ENCODE data around the gene ZSCAN26. TPM values are rescaled to one million over a fixed set of nuclear protein-coding genes. Genes with fewer than 3 reads are reported as not detected.

ZSCAN26 gene
- total and polyA plus RNA-seq, 2 of the 8 experiments (the other 6 are each of a cell fraction or from before 2014, with no cell fraction given) = 7.0 to 8.5 TPM

- H3K56ac ChIP-seq (replicated peaks; ENCODE audit: insufficient read length, low read depth, low read length) = no peak overlapping the region
- H2BK20ac ChIP-seq (ENCODE audit: low read length) = no peak overlapping the region
- no peaks in the 10 kb centered on the region for H3K79me2 ChIP-seq (ENCODE audit: control insufficient read depth in 1 of 2, insufficient read depth in 2 of 2, low read length in 2 of 2)
- H4K5ac ChIP-seq (ENCODE audit: insufficient read length, low read depth, low read length) = no peak overlapping the region
- H2AK5ac ChIP-seq (ENCODE audit: low read depth, low read length) = no peak overlapping the region
- H3K9ac ChIP-seq (replicated peaks in 1 of 4; ENCODE audit: extremely low read depth in 1 of 4, low read depth in 3 of 4, low read length in 3 of 4) = no peak overlapping the region
- peaks cover 7 to 24% (median 17%) of the 10 kb centered on the region in 4 experiments; a peak in 6 of 8 replicates for H3K36me3 ChIP-seq (ENCODE audit: control insufficient read depth in 2 of 4, insufficient read depth in 4 of 4, low read length in 3 of 4)
- DNase-seq (ENCODE audit: low read depth in 1 of 2, low spot score in 2 of 2) (no peak), FAIRE-seq (no peak)
- no peak overlapping the region for H3K23ac ChIP-seq (ENCODE audit: insufficient read length)
- ChIA-PET POLR2A (ENCODE audit: partially characterized antibody) (interaction anchor here (1.2 to 4.1 kb wide), 2 partner anchors 13 to 24 kb away, joined by 3 to 24 read pairs; partner anchors contain the start of gene ZSCAN31), CTCF (ENCODE audit: partially characterized antibody) (interaction anchor here (1.2 kb wide), 1 partner anchor 13 kb away, joined by 4 read pairs; the partner anchor contains the start of gene ZSCAN31)
- no peak overlapping the region for H3K4me2 ChIP-seq (ENCODE audit: insufficient read depth in 1 of 2, low read depth in 2 of 2, low read length in 2 of 2)
- no peak overlapping the region for H2AFZ ChIP-seq (ENCODE audit: low read length)
- no peak overlapping the region for H3K27ac ChIP-seq (ENCODE audit: low read depth, low read length)
- no peak overlapping the region for H3K14ac ChIP-seq (ENCODE audit: insufficient read length)
- no peak overlapping the region for H2BK120ac ChIP-seq (replicated peaks; ENCODE audit: low read depth, low read length)
- 92% methylated on average over 3 of the region's 3 CpGs; no CpG with 5 or more reads in 1 of the 2 experiments for WGBS, 2 experiments (ENCODE audit: extremely low coverage in 1 of 2, insufficient coverage in 1 of 2, insufficient read length in 1 of 2, insufficient replicate concordance in 2 of 2, low coverage in 1 of 2, low lambda C conversion rate in 2 of 2, missing lambda C conversion rate in 1 of 2)
- no peak overlapping the region for H4K91ac ChIP-seq (replicated peaks; ENCODE audit: insufficient read length, low read length)
- no peak overlapping the region for H2BK15ac ChIP-seq (ENCODE audit: low read length)
- H2BK12ac ChIP-seq (ENCODE audit: low read depth, low read length) = no peak overlapping the region
- no peaks in the 10 kb centered on the region for H4K20me1 ChIP-seq (replicated peaks in 1 of 2; ENCODE audit: control insufficient read depth in 1 of 2, insufficient read depth in 2 of 2, low read length in 2 of 2)
- H3K4me1 ChIP-seq (replicated peaks in 1 of 4; ENCODE audit: control insufficient read depth in 3 of 4, insufficient read depth in 4 of 4, low read length in 3 of 4) = no peaks in the 10 kb centered on the region
- H3K79me1 ChIP-seq (ENCODE audit: low read depth, low read length) = no peaks in the 10 kb centered on the region
- H3K23me2 ChIP-seq (ENCODE audit: low read depth, low read length) = no peaks in the 10 kb centered on the region
- no peak overlapping the region for H2BK5ac ChIP-seq (ENCODE audit: low read depth, low read length)
- no peak overlapping the region for H3K4ac ChIP-seq (replicated peaks; ENCODE audit: insufficient read length, low read depth, low read length)
- no peak overlapping the region for H3K4me3 ChIP-seq (ENCODE audit: extremely low read depth in 1 of 4, insufficient read depth in 2 of 4, low read depth in 3 of 4, low read length in 4 of 4)
- no peak overlapping the region for H4K8ac ChIP-seq (ENCODE audit: extremely low read depth, insufficient read depth, low read length)
- H3K27me3 ChIP-seq (replicated peaks in 1 of 4; ENCODE audit: control insufficient read depth in 3 of 4, extremely low read depth in 1 of 4, insufficient read depth in 3 of 4, low read length in 3 of 4) = no peaks in the 10 kb centered on the region
- no peak overlapping the region for H3K18ac ChIP-seq (ENCODE audit: extremely low read depth, low read length)
- H3K9me3 ChIP-seq (ENCODE audit: insufficient read depth in 2 of 2, low read depth in 1 of 2, low read length in 1 of 2) = peaks cover 26% of the 10 kb centered on the region in 2 experiments
- TF ChIP-seq SP4 (IDR thresholded peaks at IDR 0.05; ENCODE audit: low read length) (no peak), JUN (IDR thresholded peaks at IDR 0.05; ENCODE audit: low read depth, low read length) (no peak), RFX5 (IDR thresholded peaks at IDR 0.05; ENCODE audit: borderline replicate concordance, low read depth, low read length) (no peak), EP300 (IDR thresholded peaks at IDR 0.05; ENCODE audit: borderline replicate concordance in 1 of 2, low read depth in 2 of 2, low read length in 2 of 2) (no peak), RBBP5 (IDR thresholded peaks at IDR 0.05; ENCODE audit: borderline replicate concordance, low read depth, low read length) (no peak), CHD2 (IDR thresholded peaks at IDR 0.05; ENCODE audit: low read length) (no peak), SIX5 (IDR thresholded peaks at IDR 0.05; ENCODE audit: low read depth, low read length) (no peak), KDM5A (IDR thresholded peaks at IDR 0.05; ENCODE audit: low read length) (no peak), TEAD4 (IDR thresholded peaks at IDR 0.05; ENCODE audit: low read depth, low read length) (no peak), PHF8 (conservative IDR thresholded peaks at IDR 0.05; ENCODE audit: low read depth, low read length) (no peak), CREB1 (IDR thresholded peaks at IDR 0.05) (no peak), RAD21 (IDR thresholded peaks at IDR 0.05 in 1 of 2, conservative IDR thresholded peaks at IDR 0.05 in 1 of 2; ENCODE audit: low read depth in 2 of 2, low read length in 2 of 2) (no peak), CEBPB (IDR thresholded peaks at IDR 0.05; ENCODE audit: low read depth, low read length) (no peak), TAF7 (optimal IDR thresholded peaks at IDR 0.05; ENCODE audit: borderline replicate concordance, low read depth, low read length) (no peak), KDM4A (IDR thresholded peaks at IDR 0.05; ENCODE audit: low read depth, low read length, severe bottlenecking) (no peak)
Measured at GRCh38 chr6:28322661-28323060, 55.7 kb downstream of the ZSCAN26 start.
